Measurements from ENCODE around the gene TXNRD1. TPM values are rescaled to one million over a fixed set of nuclear protein-coding genes. Genes with fewer than 3 reads are reported as not detected.
A peak's percentile ranks its signal among the peaks of the same experiment; 100 is the strongest.

The TXNRD1 gene
- total and polyA plus RNA-seq, 9 donors: 45.0 to 157 (median 77.4) TPM

- Histone ChIP-seq H3K4me1 (ENCODE audit: insufficient read depth) (peaks cover 7% of the 10 kb centered on the region), H3K27ac (peak overlapping the region; percentile 46 to 75), H3K36me3 (no peaks in the 10 kb centered on the region), H3K4me3 (peak overlapping the region; percentile 47), H3K9me3 (no peaks in the 10 kb centered on the region), H3K27me3 (no peaks in the 10 kb centered on the region)
- 66 to 72% (median 72%) methylated on average over 10 of the region's 10 CpGs for WGBS, 3 donors
- no peak for DNase-seq
- no peak for TF ChIP-seq POLR2A (IDR thresholded peaks at IDR 0.05)
- TF ChIP-seq CTCF (IDR thresholded peaks at IDR 0.05): no peak
- intact Hi-C loops (cut with DNase I): loop anchor here in 1 of 4 donors (5.0 kb wide), 1 partner anchor 87 kb away; the partner anchor contains the start of gene TXNRD1
Measured at GRCh38 chr12:104304261-104305009, 88.9 kb downstream of the TXNRD1 start.

- TF ChIP-seq EP300 (IDR thresholded peaks at IDR 0.05) (no peak), CTCF (IDR thresholded peaks at IDR 0.05) (no peak), POLR2A (IDR thresholded peaks at IDR 0.05) (no peak)
- Histone ChIP-seq H3K27ac (no peak overlapping the region), H3K4me3 (no peak overlapping the region), H3K9me3 (no peaks in the 10 kb centered on the region), H3K36me3 (no peaks in the 10 kb centered on the region), H3K4me1 (ENCODE audit: insufficient read depth) (peaks cover 8% of the 10 kb centered on the region), H3K27me3 (no peaks in the 10 kb centered on the region)
- intact Hi-C loops (cut with DNase I): no loop called here
- WGBS, 3 donors: 43 to 57% (median 52%) methylated on average over 2 of the region's 2 CpGs
- DNase-seq: no peak
Measured at GRCh38 chr12:104305349-104305748, 89.8 kb downstream of the TXNRD1 start.

- peaks cover 10% of the 10 kb centered on the region for H3K4me1 ChIP-seq (ENCODE audit: insufficient read depth)
Measured at GRCh38 chr12:104306376-104306775, 90.8 kb downstream of the TXNRD1 start.

GRCh38 chr12:104306943-104307654, 91.5 kb downstream of the TXNRD1 start:
- no peak for DNase-seq
- no peaks in the 10 kb centered on the region for H3K36me3 ChIP-seq
- H3K4me3 ChIP-seq: no peak overlapping the region
- intact Hi-C loops (cut with DNase I): no loop called here
- H3K4me1 ChIP-seq (ENCODE audit: insufficient read depth): peaks cover 10% of the 10 kb centered on the region
- H3K27ac ChIP-seq: no peak overlapping the region
- WGBS, 3 donors: 62 to 72% (median 68%) methylated on average over 6 of the region's 6 CpGs
- no peaks in the 10 kb centered on the region for H3K9me3 ChIP-seq
- TF ChIP-seq CTCF (IDR thresholded peaks at IDR 0.05): no peak
- no peak for TF ChIP-seq EP300 (IDR thresholded peaks at IDR 0.05)
- no peak for TF ChIP-seq POLR2A (IDR thresholded peaks at IDR 0.05)
- H3K27me3 ChIP-seq: no peaks in the 10 kb centered on the region

More at GRCh38 chr12:104306376-104306775, 90.8 kb downstream of the TXNRD1 start:
- intact Hi-C loops (cut with DNase I): no loop called here
- no peak for TF ChIP-seq POLR2A (IDR thresholded peaks at IDR 0.05)
- TF ChIP-seq CTCF (IDR thresholded peaks at IDR 0.05): no peak
- no peak for TF ChIP-seq EP300 (IDR thresholded peaks at IDR 0.05)
- Histone ChIP-seq H3K36me3 (no peaks in the 10 kb centered on the region), H3K4me3 (no peak overlapping the region), H3K9me3 (no peaks in the 10 kb centered on the region), H3K27ac (no peak overlapping the region), H3K27me3 (no peaks in the 10 kb centered on the region)
- 55 to 68% (median 56%) methylated on average over 2 of the region's 2 CpGs for WGBS, 3 donors
- no peak for DNase-seq

Measured in ovary (tissue), 9 donors.